Prostate gland (tissue), 2 donors: ENCODE results near the gene COL4A2. TPM values are rescaled to one million over a fixed set of nuclear protein-coding genes. Genes with fewer than 3 reads are reported as not detected.

ENCODE experiments used
- DNase-seq: peaks from one replicate; pipeline ENCODE4 v3.0.0-alpha.2; 2019; ENCODE audit warnings: low spot score
- H3K27ac ChIP-seq, 2 donors: fragments of 200-600 bp; sonication (generic); 2 replicates each; pipeline ENCODE4 v1.5.1; 2017 to 2019
- H3K27me3 ChIP-seq: fragments of 200-600 bp; sonication (generic); replicated peaks from 2 replicates; pipeline ENCODE4 v1.5.1; 2019; ENCODE audit not compliant: insufficient read depth
- H3K36me3 ChIP-seq, 2 donors: fragments of 200-600 bp; sonication (generic); 1 replicate in 1 of 2; 2 replicates in 1 of 2; pipeline versions ENCODE4 v1.5.1 to v1.8.1; 2017 to 2019
- H3K4me1 ChIP-seq: fragments of 200-600 bp; sonication (generic); replicated peaks from 2 replicates; pipeline ENCODE4 v1.5.1; 2019
- H3K4me3 ChIP-seq, 2 donors: fragments of 200-600 bp; sonication (generic); 2 replicates each; pipeline ENCODE4 v1.5.1; 2017 to 2019
- H3K9me3 ChIP-seq: fragments of 200-600 bp; sonication (generic); 2 replicates; pipeline ENCODE4 v1.5.1; 2017
- CTCF ChIP-seq, 4 experiments: fragments of 200-600 bp in 2 of 4; fragments of 450-650 bp in 2 of 4; sonication (generic) in 2 of 4; IDR thresholded peaks; 1 replicate in 3 of 4; 2 replicates in 1 of 4; pipeline ENCODE4 v1.5.1; 2016 to 2019; ENCODE audit warnings: antibody characterized with exemption in 4 of 4, mild to moderate bottlenecking in 2 of 4, moderate library complexity in 2 of 4
- POLR2A ChIP-seq: fragments of 450-650 bp; IDR thresholded peaks from one replicate; pipeline ENCODE4 v1.6.1; 2016; ENCODE audit warnings: antibody characterized with exemption, mild to moderate bottlenecking
- POLR2AphosphoS5 ChIP-seq: sonication (generic); formaldehyde crosslinking; IDR thresholded peaks from one replicate; pipeline ENCODE4 v1.6.1; 2017; ENCODE audit warnings: antibody characterized with exemption
- WGBS: methylation state at CpG from one replicate; pipeline ENCODE4 v1.1.5; 2018; 5-methylcytosine and 5-hydroxymethylcytosine counted together
- intact Hi-C: fragments of 100-400 bp; cut with DNase I; formaldehyde crosslinking; loops from one replicate; pipeline ENCODE4 v1.14.2; 2022
- total RNA-seq, 2 donors: library from RNA; depleted of rRNA; stranded (reverse); fragments of >200 nt; gene quantifications; one replicate each; pipeline ENCODE4 v1.1.0, GENCODE V29; 2016

The COL4A2 gene
- total RNA-seq, 2 donors from 2014 or later: 82.8 to 193 TPM

- 94% methylated on average over 7 of the region's 7 CpGs for WGBS
Measured at GRCh38 chr13:110419946-110420345, 112.9 kb downstream of the COL4A2 start.

GRCh38 chr13:110420626-110421025 lies 113.5 kb downstream of the COL4A2 start:
- no peak overlapping the region for H3K27ac ChIP-seq
- DNase-seq: no peak
- intact Hi-C loops: no loop called here
- H3K4me1 ChIP-seq: no peaks in the 10 kb centered on the region
- H3K9me3 ChIP-seq: no peaks in the 10 kb centered on the region
- TF ChIP-seq CTCF (IDR thresholded peaks at IDR 0.05) (no peak), POLR2A (no peak), POLR2AphosphoS5 (no peak)
- H3K27me3 ChIP-seq: no peaks in the 10 kb centered on the region
- H3K36me3 ChIP-seq: no peaks in the 10 kb centered on the region
- WGBS: 91% methylated on average over 6 of the region's 6 CpGs
- H3K4me3 ChIP-seq: no peak overlapping the region

More at GRCh38 chr13:110419946-110420345, 112.9 kb downstream of the COL4A2 start:
- no peaks in the 10 kb centered on the region for H3K9me3 ChIP-seq
- H3K27ac ChIP-seq: no peak overlapping the region
- no peaks in the 10 kb centered on the region for H3K27me3 ChIP-seq
- H3K4me1 ChIP-seq: no peaks in the 10 kb centered on the region
- no peak for TF ChIP-seq CTCF (IDR thresholded peaks at IDR 0.05)
- TF ChIP-seq POLR2AphosphoS5: no peak
- TF ChIP-seq POLR2A: no peak
- no peak overlapping the region for H3K4me3 ChIP-seq
- H3K36me3 ChIP-seq: no peaks in the 10 kb centered on the region
- no peak for DNase-seq
- intact Hi-C loops: no loop called here

- TF ChIP-seq CTCF (IDR thresholded peaks at IDR 0.05) (no peak), POLR2A (no peak), POLR2AphosphoS5 (no peak)
- Histone ChIP-seq H3K36me3 (no peaks in the 10 kb centered on the region), H3K27ac (no peak overlapping the region), H3K4me3 (no peak overlapping the region), H3K4me1 (no peaks in the 10 kb centered on the region), H3K9me3 (no peaks in the 10 kb centered on the region), H3K27me3 (no peaks in the 10 kb centered on the region)
- DNase-seq: no peak
- 86% methylated on average over 4 of the region's 4 CpGs for WGBS
- intact Hi-C loops: no loop called here
Measured at GRCh38 chr13:110421061-110421460, 114.0 kb downstream of the COL4A2 start.

- H3K27ac ChIP-seq: no peak overlapping the region
- no peak overlapping the region for H3K4me3 ChIP-seq
- H3K27me3 ChIP-seq: no peaks in the 10 kb centered on the region
- no peaks in the 10 kb centered on the region for H3K9me3 ChIP-seq
- DNase-seq: no peak
- TF ChIP-seq POLR2A (no peak), CTCF (IDR thresholded peaks at IDR 0.05) (no peak), POLR2AphosphoS5 (no peak)
- H3K4me1 ChIP-seq: no peaks in the 10 kb centered on the region
- WGBS: 78% methylated on average over 11 of the region's 11 CpGs
- intact Hi-C loops: no loop called here
- no peaks in the 10 kb centered on the region for H3K36me3 ChIP-seq
Measured at GRCh38 chr13:110421696-110422385, 114.8 kb downstream of the COL4A2 start.
